ENCODE measurements around the gene IL18BP.

GRCh38 chr11:72014761-72015320 lies 16.1 kb downstream of the IL18BP start:
- TF ChIP-seq, protein P1, sequence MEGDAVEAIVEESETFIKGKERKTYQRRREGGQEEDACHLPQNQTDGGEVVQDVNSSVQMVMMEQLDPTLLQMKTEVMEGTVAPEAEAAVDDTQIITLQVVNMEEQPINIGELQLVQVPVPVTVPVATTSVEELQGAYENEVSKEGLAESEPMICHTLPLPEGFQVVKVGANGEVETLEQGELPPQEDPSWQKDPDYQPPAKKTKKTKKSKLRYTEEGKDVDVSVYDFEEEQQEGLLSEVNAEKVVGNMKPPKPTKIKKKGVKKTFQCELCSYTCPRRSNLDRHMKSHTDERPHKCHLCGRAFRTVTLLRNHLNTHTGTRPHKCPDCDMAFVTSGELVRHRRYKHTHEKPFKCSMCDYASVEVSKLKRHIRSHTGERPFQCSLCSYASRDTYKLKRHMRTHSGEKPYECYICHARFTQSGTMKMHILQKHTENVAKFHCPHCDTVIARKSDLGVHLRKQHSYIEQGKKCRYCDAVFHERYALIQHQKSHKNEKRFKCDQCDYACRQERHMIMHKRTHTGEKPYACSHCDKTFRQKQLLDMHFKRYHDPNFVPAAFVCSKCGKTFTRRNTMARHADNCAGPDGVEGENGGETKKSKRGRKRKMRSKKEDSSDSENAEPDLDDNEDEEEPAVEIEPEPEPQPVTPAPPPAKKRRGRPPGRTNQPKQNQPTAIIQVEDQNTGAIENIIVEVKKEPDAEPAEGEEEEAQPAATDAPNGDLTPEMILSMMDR (conservative IDR thresholded peaks at IDR 0.05): no peak
- no peak for TF ChIP-seq ZFX (IDR thresholded peaks at IDR 0.05)

Measured in C4-2B (cell line).